ENCODE measurements around the gene WDFY3.

The WDFY3 gene

GRCh38 chr4:84966382-84967242 is at the start of gene WDFY3:
Gene WDFY3, minus strand, starts transcription at chr4:84966690. Its CDS starts 106,099 bp downstream, at chr4:84860591.
- H3K4me3 ChIP-seq (ENCODE audit: low read depth, low read length): peak within 1 kb of the TSS; percentile 74
- peak; percentile 77 for DNase-seq (ENCODE audit: low read depth)

GRCh38 chr4:85005865-85006377 is 39.4 kb upstream of the WDFY3 start:
- H3K4me3 ChIP-seq (ENCODE audit: low read depth, low read length): no peak overlapping the region
- peak; percentile 75 for DNase-seq (ENCODE audit: low read depth)

GRCh38 chr4:85000343-85000742 is 33.9 kb upstream of the WDFY3 start:
- H3K4me3 ChIP-seq (ENCODE audit: low read depth, low read length): no peak overlapping the region
- DNase-seq (ENCODE audit: low read depth): no peak

- no peak overlapping the region for H3K4me3 ChIP-seq (ENCODE audit: low read depth, low read length)
- DNase-seq (ENCODE audit: low read depth): no peak
These were observed 28.9 kb upstream of the WDFY3 start for GRCh38 chr4:84995386-84995785.

- no peak for DNase-seq (ENCODE audit: low read depth)
- H3K4me3 ChIP-seq (ENCODE audit: low read depth, low read length): no peak overlapping the region
These were observed 27.8 kb upstream of the WDFY3 start for GRCh38 chr4:84994280-84994679.

- DNase-seq (ENCODE audit: low read depth): peak; percentile 55
- no peak overlapping the region for H3K4me3 ChIP-seq (ENCODE audit: low read depth, low read length)
These were observed 19.5 kb upstream of the WDFY3 start for GRCh38 chr4:84985952-84986351.

- DNase-seq (ENCODE audit: low read depth): no peak
- H3K4me3 ChIP-seq (ENCODE audit: low read depth, low read length): no peak overlapping the region
These were observed 10.9 kb upstream of the WDFY3 start for GRCh38 chr4:84977396-84977795.

GRCh38 chr4:84973856-84974255 is 7.4 kb upstream of the WDFY3 start:
- DNase-seq (ENCODE audit: low read depth): no peak

GRCh38 chr4:84971319-84971932 is 4.9 kb upstream of the WDFY3 start:
- DNase-seq (ENCODE audit: low read depth): no peak
- H3K4me3 ChIP-seq (ENCODE audit: low read depth, low read length): no peak overlapping the region

More at GRCh38 chr4:84973856-84974255, 7.4 kb upstream of the WDFY3 start:
- no peak overlapping the region for H3K4me3 ChIP-seq (ENCODE audit: low read depth, low read length)

GRCh38 chr4:84968925-84969324 is 2.4 kb upstream of the WDFY3 start:
- no peak overlapping the region for H3K4me3 ChIP-seq (ENCODE audit: low read depth, low read length)
- DNase-seq (ENCODE audit: low read depth): no peak

- H3K4me3 ChIP-seq (ENCODE audit: low read depth, low read length): peak overlapping the region; percentile 74
- DNase-seq (ENCODE audit: low read depth): no peak
These were observed 777 bp upstream of the WDFY3 start for GRCh38 chr4:84967243-84967690.

- peak overlapping the region; percentile 74 for H3K4me3 ChIP-seq (ENCODE audit: low read depth, low read length)
- DNase-seq (ENCODE audit: low read depth): no peak
These were observed 723 bp downstream of the WDFY3 start for GRCh38 chr4:84965553-84966381.

GRCh38 chr4:84964995-84965552 is 1.4 kb downstream of the WDFY3 start:
- peak overlapping the region; percentile 74 for H3K4me3 ChIP-seq (ENCODE audit: low read depth, low read length)
- DNase-seq (ENCODE audit: low read depth): no peak

GRCh38 chr4:84962102-84962501 is 4.4 kb downstream of the WDFY3 start:
- no peak overlapping the region for H3K4me3 ChIP-seq (ENCODE audit: low read depth, low read length)
- no peak for DNase-seq (ENCODE audit: low read depth)

- no peak overlapping the region for H3K4me3 ChIP-seq (ENCODE audit: low read depth, low read length)
- DNase-seq (ENCODE audit: low read depth): no peak
These were observed 8.1 kb downstream of the WDFY3 start for GRCh38 chr4:84958434-84958833.

- DNase-seq (ENCODE audit: low read depth): no peak
- H3K4me3 ChIP-seq (ENCODE audit: low read depth, low read length): no peak overlapping the region
These were observed 8.7 kb downstream of the WDFY3 start for GRCh38 chr4:84957514-84958420.

- no peak for DNase-seq (ENCODE audit: low read depth)
- H3K4me3 ChIP-seq (ENCODE audit: low read depth, low read length): no peak overlapping the region
These were observed 10.5 kb downstream of the WDFY3 start for GRCh38 chr4:84956014-84956413.

GRCh38 chr4:84954982-84955567 is 11.4 kb downstream of the WDFY3 start:
- no peak for DNase-seq (ENCODE audit: low read depth)

More at GRCh38 chr4:84954982-84955567, 11.4 kb downstream of the WDFY3 start:
- no peak overlapping the region for H3K4me3 ChIP-seq (ENCODE audit: low read depth, low read length)
